HG02623 (cell line): ENCODE measurements around the gene SLC18A2.

Experiments
- ATAC-seq: cut with Tn5 transposase; IDR thresholded peaks from one replicate; pipeline ENCODE4 v1.9.1; 2021; ENCODE audit warnings: moderate library complexity; ENCODE audit not compliant: unreplicated experiment

Gene SLC18A2

DNA sequence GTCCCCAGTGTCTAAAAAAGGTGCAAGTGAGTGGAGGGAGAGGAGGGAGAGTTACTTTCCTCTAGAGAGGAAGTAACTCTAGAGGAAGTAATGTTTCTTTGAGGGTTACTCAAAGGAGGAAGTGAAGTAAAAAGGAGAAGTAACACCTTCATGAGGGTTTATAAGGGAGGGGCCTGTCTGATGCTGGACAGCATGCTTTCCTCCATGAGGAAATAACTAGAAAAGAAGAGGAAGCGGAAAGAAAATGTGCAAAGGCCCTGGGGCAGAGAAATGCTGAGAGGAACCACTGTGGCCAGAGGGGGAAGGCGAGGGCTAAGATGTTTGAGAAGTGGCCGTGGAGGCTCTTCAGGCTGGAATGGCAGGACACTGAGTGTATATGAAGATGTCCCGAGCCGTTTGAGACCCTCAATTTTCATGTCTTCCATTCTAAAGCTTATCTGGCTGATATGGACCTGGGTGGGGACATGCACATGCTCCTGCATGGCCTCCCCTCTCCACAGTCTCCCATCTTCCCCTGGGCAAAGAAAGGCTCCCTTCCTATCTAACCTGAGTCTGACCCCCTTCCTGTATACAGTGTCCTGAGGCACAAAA lies 3.4 kb upstream of the SLC18A2 start:
- ATAC-seq, result no peak

DNA sequence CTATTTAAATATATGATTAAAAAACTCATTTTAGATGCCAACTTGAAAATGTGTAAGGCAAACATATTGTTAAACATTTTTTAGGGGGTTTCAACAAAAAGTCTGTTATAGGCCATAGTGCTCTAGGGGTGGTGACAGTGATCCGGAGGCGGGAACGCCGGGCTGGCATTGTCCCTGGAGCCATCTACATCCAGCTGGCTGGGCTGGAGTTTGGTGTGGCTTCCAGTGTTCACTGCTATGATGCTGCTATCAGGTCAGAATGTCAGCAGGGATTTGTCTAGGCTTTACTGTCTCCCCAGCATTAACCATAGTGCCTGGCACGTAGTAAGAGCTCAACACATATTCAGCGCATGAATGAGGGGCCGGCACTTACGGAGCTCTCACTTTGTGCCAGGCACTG lies 1.9 kb upstream of the SLC18A2 start:
- no peak for ATAC-seq

DNA sequence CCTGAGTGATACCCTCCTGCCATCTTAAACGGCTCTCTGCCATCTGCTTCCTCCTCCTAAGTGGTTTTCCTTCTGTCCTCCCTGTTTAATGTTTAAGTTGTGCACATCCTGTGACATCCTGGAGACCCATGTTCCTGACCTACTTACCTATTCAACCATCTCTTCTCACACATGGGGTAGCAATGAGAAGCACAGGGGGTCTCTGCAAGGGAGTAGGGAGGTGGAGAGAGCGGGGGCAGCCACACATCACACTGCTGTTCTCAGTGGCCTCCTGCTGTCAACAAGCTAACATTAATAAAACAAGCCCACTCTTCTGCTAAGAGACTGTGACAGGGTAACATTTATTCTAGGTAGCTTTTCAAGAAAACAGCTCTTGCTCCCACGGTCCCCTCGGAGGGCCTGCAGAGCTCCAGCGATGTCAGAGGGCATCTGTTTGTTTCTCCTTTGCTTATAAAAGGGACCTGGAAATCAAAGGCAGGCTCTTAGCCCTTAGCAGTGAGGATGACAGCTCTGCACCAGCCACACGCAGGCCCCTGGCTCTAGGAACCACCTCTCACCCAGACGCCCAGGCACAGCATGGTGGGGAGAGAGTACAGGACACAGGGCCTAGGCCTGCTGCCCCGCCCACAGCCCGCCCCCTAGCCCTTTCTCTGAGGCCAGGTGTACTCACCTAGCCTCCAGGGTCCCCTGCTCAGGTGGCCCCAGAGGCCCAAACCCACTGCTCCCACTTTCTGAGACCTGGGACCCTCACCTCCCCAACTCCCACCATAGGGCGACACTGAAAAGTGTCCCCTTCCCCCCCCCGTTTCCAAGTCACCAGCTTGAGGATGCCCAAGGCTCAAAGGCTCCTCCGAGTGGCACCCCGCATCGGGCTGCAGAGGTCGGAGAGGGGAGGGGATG lies 943 bp upstream of the SLC18A2 start:
- no peak for ATAC-seq

DNA sequence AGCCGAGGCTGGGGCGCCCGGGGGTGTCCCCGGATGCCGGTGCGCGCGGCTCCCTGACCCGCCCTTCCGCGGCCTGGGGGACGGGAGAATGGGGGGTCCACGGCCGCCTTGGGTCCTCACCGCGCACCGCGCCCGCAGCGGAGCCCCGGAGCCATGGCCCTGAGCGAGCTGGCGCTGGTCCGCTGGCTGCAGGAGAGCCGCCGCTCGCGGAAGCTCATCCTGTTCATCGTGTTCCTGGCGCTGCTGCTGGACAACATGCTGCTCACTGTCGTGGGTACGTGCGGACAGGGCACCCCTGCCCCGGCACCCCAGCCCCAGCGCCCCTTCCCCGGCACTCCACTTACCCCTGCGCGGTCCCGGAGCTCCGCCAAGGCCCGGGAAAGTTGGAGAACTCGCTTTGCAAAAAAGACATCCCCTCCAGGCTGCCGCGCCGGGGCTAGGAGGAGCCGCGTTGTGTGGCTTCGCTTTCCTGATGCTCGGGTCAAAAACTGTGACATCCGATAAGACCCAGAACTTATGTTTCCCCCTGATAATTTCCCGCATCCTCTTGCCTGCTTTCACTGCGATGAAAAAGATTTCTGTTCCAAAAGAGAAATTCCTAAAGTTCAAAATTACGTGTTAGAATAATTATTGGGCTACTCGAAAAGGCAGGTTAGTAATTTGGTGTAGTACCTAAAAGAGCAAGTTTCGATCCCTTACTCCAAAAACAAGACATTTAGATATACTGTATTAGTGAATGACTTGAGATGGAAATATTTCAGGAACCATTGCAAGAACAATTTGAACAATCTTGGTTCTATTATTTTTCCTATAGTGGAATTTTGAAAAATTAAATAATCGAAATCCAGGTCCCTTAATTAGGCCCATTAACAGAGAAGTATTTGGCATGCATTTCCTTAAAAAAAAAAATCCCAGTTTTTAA lies 888 bp downstream of the SLC18A2 start:
- no peak for ATAC-seq

DNA sequence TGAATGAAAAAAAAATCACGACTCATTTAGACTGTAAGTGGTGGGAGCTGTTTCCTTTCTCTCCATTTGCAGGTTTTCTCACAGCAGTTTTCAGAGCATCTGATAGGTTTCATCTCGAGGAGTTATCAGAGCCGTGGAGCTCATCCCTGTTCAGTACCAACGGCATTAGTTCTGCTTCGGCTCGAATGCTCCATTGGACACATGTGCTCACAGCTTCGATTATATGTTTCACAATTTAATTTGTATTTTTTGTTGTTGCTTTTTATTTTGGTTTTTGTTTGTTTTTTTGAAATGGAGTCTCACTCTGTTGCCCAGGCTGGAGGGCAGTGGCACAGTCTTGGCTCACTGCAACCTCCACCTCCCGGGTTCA lies 1.5 kb downstream of the SLC18A2 start:
- ATAC-seq, result no peak

DNA sequence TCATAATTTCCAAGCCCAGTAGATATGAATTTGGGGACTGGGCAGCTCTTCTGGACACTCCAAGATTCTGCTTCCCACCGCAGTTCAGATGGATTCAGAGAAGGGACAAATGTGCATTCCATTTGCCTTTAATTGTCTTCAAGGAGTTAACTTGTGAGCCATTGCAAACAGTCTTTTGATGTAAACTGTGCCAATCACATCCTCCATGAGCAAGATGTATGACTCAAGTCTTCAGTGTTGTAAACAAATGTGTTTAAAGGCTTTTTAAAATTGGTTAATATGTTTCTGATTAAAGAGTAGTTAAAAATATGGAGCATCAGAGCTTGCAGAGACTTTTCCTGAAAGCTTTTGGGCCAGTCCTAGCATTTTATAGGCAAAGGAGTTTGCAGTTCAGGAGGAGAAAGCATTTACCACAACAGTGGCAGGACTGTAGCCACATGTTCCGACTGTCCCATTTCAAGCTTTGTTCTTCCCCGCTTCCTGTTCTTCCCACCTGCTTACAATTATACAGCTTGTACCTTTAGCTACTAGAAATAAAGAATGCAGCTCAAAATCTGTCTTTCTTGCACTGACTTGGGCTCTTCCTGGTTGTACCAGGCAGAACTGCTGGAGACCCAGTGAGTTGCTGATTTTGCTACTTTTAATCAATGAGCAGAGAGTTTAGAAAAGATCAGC lies 6.2 kb downstream of the SLC18A2 start:
- ATAC-seq, result no peak

DNA sequence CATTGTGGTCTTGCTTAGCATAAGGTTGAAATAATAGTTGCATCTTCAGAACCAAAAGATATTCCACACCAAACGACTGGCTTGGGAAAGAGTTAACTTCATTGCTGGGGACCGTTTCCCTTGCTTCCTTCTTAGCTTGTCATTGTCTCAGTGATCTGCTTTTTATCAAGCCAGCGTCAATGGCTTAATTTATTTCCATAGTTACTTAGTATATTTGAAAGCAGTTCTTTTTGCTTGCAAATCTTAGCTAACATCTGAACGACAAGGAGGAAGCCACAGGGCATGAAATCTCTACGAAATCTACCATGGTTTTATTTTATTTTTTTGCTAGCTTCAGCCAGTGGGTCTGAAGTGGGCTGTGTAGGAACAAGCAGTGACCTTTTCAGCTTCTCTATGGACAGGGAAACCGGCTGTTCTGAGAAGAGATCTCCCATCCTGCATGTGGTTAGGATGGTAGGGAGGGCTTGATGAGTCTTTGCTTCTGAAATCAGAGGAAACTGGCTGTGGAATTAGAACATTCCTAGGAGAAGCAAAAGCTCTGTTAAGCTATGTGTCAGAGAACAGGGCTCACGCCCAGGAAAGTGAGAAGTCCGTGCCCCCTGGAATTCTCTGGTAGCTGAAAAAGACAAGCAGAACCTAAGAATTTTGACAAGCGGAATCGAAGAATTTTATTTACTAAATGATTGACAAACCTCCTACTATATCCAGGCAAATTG lies 8.0 kb downstream of the SLC18A2 start:
- no peak for ATAC-seq

DNA sequence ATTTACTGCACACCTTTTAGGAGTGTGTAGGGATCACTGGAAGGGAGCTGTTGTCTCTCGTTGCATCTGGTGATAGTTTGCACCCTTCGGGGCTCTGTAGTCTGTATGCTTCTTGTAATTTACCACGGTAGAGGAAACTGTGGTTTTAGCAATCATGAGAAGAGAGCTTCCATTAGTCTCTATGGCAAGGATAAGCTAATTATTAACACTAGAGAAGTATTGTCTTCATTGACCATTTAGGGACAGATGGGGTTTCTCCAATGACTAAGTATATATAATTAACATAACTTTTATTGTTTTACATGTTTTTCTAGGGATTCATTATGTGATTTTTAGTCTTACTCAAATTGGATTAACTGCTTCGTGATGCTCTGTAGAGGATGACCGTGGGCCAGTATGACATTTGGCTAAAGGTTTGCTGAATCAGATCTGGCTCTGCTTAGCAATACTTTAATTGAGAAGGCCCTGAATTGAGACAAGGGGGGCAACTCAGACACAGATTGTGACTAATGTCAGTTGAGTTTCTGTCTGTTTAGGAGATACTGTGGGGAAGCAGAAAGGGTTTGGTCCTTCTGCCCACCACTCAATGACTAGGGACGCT lies 8.7 kb downstream of the SLC18A2 start:
- ATAC-seq, result no peak

DNA sequence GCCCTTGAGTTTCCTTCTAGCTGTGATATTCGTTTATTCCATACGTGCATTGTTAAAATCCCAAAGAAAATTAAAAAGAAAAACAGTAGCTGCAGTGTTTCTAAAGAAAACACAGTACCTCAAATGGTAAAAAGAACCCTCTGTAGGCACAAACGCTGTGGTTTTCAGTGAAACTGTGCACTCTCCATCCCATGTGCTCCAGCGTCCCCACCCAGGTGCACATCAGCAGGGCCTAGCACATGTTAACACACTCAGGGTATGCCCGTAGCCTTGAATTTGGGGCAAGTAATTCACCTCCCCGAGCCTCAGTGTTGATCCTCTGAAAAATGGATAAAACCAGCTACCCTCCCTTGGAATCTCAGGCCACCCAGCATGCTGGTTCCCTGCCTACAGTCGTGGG lies 9.5 kb downstream of the SLC18A2 start:
- ATAC-seq, result no peak

DNA sequence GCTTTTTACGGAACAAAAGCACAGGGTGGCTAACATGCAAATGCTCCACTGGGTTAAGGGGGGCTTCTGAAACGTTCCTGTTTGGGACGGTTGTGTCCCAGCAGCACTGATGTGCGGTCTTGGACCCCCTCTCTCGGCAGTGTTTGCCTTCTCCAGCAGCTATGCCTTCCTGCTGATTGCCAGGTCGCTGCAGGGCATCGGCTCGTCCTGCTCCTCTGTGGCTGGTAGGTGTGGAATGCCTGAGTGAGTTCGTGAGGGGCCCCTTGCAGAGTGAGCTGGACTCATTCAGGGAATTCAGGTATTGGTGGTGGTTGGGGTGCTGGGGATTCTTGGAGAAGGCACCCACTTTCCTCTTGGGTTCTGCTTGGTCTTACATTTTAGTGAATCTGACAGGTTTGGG lies 13.0 kb downstream of the SLC18A2 start:
- ATAC-seq, result no peak

DNA sequence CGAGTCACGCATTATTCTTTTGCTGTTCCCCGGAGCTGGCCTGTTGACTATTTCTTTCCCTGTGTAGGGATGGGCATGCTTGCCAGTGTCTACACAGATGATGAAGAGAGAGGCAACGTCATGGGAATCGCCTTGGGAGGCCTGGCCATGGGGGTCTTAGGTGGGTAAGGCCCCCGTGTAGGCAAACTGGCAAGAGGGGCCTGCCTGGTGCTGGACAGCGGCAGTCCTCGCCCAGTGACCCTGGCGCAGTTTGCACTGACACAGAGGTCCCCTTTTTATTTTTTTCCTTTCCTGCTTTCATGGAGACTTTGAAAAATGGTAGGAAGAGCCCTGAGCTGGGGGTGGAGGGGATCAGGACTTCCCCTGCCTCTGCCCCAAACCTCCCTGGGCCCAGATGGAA lies 13.4 kb downstream of the SLC18A2 start:
- ATAC-seq, result no peak

DNA sequence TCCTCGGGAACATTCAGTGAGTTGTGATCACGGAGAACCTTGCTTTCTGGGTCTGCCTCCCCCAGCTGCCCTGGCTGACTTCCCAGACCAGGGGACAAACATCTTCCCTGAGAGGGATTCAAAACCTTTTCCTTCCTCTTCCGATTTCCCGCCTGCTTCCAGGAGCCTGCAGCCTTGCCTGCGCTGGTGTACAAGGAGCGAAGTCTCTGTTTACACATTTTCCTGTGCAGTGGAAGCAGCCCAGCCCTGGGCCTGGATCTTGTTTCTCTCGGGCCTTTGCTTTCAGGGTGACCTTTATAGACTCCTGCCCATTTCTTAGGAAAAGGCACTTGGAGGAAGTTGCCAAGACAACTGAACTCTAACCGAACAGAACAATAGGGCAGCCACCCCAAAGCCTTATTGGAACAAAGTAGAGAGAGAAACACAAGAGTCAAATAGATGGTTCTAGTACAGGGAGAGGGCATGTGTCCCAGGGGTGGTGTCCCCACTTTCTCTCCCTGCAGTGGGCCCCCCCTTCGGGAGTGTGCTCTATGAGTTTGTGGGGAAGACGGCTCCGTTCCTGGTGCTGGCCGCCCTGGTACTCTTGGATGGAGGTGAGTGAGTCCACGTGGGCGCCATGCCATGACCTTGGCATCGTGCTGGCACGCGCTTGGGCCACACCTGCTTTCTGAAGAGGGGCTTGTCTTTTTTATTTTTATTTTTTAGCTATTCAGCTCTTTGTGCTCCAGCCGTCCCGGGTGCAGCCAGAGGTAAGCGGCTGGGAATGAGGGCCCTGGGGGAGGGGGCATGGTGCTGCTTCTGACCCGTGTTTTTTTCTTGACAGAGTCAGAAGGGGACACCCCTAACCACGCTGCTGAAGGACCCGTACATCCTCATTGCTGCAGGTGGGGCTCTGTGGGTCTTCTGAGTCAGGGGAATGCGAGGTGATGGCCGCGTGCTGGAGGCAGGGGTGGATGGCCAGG lies 14.1 kb downstream of the SLC18A2 start:
- ATAC-seq, result no peak

DNA sequence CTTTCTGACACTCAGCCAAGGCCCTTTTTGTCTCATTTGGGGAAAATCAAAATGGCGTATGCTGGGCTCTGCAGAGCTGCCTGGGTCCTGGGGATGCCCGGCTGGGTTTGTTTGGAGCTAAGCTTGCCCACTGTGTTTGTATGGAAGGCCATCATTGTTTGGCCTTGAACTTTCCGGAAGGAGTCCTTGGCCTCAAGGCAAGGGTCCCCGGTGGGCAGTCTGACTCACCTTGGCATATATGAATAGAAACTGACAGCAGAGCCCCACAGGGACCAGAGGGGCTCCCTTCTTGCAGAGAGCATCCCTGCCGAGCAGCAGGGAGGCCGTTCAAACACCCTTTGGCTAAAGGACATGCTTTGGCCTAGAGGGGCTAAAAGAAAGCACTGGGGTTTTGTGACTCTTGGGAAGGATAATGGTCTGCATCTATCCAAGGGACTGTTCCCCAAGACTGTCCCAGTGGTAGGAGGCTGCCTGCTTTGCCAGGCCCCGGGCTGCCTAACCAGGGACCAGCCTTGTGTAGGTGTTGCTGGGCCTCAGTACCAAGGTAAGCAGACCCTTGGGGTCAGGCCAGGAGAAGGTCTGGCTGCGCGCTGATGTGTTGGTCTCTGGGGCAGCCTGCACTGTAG lies 15.0 kb downstream of the SLC18A2 start:
- no peak for ATAC-seq

DNA sequence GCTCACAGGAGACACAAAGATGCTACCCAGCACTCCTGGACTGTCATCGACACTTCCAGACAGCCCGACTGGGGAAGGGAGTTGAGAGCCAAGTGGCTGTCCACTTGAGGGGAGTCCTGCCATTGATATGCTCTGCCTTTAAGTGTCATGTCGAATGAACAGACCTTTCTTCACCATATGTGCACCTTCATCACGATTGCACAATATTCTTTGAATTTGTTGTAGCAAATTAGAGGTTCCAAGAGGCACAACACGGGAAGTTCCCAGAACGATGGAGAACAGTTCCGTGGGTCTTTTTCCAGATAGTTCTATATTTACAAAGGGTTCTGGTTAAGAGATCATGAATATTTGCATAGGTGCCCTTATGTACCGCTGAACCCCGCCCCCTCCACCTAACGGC lies 16.0 kb downstream of the SLC18A2 start:
- no peak for ATAC-seq

DNA sequence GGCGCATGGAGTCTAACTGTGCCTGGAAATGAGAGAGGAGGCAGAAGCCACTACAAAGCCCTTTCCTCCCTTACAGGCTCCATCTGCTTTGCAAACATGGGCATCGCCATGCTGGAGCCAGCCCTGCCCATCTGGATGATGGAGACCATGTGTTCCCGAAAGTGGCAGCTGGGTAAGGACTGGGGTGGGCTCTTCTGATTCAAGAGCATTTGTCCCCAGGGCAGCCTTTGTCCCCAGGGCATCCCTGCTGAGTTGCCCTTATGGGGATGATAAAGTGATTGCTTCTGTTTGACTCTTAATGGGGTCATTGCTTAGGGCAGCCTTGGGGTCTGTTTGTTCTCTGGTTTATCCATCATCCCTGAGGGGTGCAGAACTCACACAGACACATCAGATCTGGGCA lies 16.8 kb downstream of the SLC18A2 start:
- ATAC-seq, result no peak

DNA sequence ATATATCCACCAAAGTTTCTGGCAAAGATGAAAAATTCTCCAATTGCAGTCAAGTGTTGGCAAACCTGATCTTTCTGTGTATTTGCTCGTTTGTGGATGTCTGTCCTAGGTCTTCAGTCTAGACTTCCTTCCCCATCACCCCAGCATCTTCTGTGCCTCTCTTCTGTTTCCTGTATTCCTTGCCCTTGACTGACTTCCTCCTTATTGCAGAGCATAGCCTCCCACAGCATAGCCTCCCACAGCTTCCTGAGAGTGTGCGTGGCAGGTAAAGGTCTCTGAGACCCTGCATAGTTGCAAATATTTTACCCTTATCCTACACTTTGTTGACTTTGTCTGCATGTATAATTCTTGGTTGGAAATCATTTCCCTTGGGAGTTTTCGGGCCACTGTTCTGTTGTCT lies 18.4 kb downstream of the SLC18A2 start:
- no peak for ATAC-seq

DNA sequence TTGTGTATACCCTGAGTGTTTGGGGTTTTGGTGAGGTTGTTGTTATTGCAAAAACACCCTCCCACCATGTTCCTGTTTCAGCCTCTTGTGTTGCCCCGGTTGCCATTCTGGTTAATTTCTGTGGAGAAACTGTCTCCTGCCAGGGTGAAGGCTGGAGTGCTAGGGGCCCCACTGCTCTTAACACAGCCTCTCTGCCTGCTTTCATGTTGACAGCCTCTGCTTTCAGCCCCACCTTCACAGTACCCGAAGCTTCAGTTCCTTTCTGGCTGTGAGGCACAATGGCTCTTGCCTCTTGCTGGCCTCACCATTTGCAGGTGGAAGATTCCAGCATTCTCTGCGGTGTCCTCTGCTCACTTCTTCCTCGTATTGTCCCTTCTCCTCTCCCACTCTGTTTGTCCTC lies 19.2 kb downstream of the SLC18A2 start:
- no peak for ATAC-seq

DNA sequence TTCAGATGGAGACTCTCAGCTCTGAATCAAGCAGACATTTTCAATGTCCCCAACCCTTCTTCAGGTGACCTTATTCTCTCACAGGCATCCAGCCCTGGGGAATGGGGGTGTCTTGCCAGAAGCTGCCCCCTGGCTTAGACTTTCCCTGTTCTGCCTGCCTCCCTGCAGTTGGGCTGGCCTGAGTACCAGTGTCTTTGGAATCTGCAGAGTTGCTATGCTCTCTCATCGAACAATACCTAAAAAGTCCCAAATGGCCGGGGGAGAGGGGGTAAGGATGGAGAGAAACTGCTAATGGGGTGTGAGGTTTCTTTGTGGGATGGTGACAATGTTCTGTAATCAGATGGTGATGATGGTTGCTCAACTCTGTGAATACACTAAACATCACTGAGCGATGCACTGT lies 20.6 kb downstream of the SLC18A2 start:
- no peak for ATAC-seq
